Panc1 (cell line): ENCODE data around the gene INTS3. TPM values are rescaled to one million over a fixed set of nuclear protein-coding genes. Genes with fewer than 3 reads are reported as not detected.

ENCODE experiments used
- ATAC-seq: fragments of 200-7000 bp; cut with Tn5 transposase; 2 replicates; pipeline ENCODE4 v1.9.1; 2020; ENCODE audit warnings: mild to moderate bottlenecking, moderate library complexity
- BruUV-seq: library from RNA; stranded (reverse); fragments of 400-500 nt; replicated peaks from 2 replicates; lab custom pipeline; 2021; lab: Mats Ljungman, UMichigan
- CTCF ChIA-PET: fragments of 300-600 bp; sonication (Branson Sonifier 250); formaldehyde crosslinking; loops from one replicate; lab custom pipeline; 2022; ENCODE audit warnings: antibody characterized with exemption; lab: Charles Lee
- POLR2A ChIA-PET: fragments of 300-600 bp; sonication (Branson Sonifier 250); formaldehyde crosslinking; loops from one replicate; lab custom pipeline; 2022; ENCODE audit warnings: antibody characterized with exemption; lab: Charles Lee
- DNase-seq: peaks from one replicate; pipeline ENCODE4 v3.0.0-alpha.2; 2010; ENCODE audit warnings: low read depth, low spot score
- H3K27ac ChIP-seq: 2 replicates; pipeline ENCODE4 v1.5.1; 2011; ENCODE audit warnings: mild to moderate bottlenecking, low read length, inconsistent platforms
- H3K27me3 ChIP-seq: fragments of 200-500 bp; sonication (Bioruptor generic); 2 replicates; pipeline ENCODE4 v1.6.0; 2014; ENCODE audit warnings: low read length, inconsistent platforms; ENCODE audit not compliant: control insufficient read depth, insufficient read depth
- H3K36me3 ChIP-seq: fragments of 200-500 bp; sonication (Bioruptor generic); 2 replicates; pipeline ENCODE4 v1.5.1; 2014; ENCODE audit warnings: inconsistent platforms, mild to moderate bottlenecking, low read length, moderate library complexity; ENCODE audit not compliant: control insufficient read depth, insufficient read depth
- H3K4me1 ChIP-seq: 2 replicates; pipeline ENCODE4 v1.5.1; 2011; ENCODE audit warnings: inconsistent platforms, mild to moderate bottlenecking, low read length, moderate library complexity; ENCODE audit not compliant: control insufficient read depth, insufficient read depth
- H3K4me3 ChIP-seq, 2 experiments: 2 replicates each; pipeline ENCODE4 v1.5.1; 2011 to 2012; ENCODE audit warnings: low read depth in 2 of 2, low read length in 2 of 2, mild to moderate bottlenecking in 2 of 2, inconsistent platforms in 1 of 2, moderate library complexity in 1 of 2
- H3K9me3 ChIP-seq: fragments of 200-500 bp; sonication (Bioruptor generic); 2 replicates; pipeline ENCODE4 v1.5.1; 2014; ENCODE audit warnings: low read depth, mild to moderate bottlenecking, inconsistent platforms, low read length, moderate library complexity; ENCODE audit not compliant: control insufficient read depth, insufficient read depth
- POLR2AphosphoS5 ChIP-seq: IDR thresholded peaks from 2 replicates; pipeline ENCODE4 v1.6.1; 2012; ENCODE audit warnings: mild to moderate bottlenecking, low read depth, low read length, moderate library complexity
- SIN3A ChIP-seq: IDR thresholded peaks from 2 replicates; pipeline ENCODE4 v1.6.1; 2012; ENCODE audit warnings: low read depth, mild to moderate bottlenecking, low read length, moderate library complexity, borderline replicate concordance; ENCODE audit not compliant: insufficient read depth
- TCF7L2 ChIP-seq: IDR thresholded peaks from 2 replicates; pipeline ENCODE4 v1.6.1; 2011; ENCODE audit warnings: mild to moderate bottlenecking, low read depth, low read length, inconsistent platforms
- in situ Hi-C: cut with HindIII; loops from 2 replicates; pipeline ENCODE4 v1.10.0; 2016; ENCODE audit warnings: low sequenced_read_pairs, low pct_unique_long_range_greater_than_20kb
- intact Hi-C: fragments of 100-400 bp; cut with micrococcal nuclease; formaldehyde crosslinking; loops from one replicate; pipeline ENCODE4 v1.10.0; 2022; ENCODE audit not compliant: unreplicated experiment
- total RNA-seq: library from RNA; stranded (reverse); gene quantifications from one replicate; pipeline ENCODE4 v1.2.1, GENCODE V29; 2021; ENCODE audit not compliant: unreplicated experiment
- TF ChIP-seq, protein P1 (sequence below), 2 experiments: IDR thresholded peaks; 2 replicates each; pipeline ENCODE4 v1.6.1; 2011 to 2012; ENCODE audit warnings: low read depth in 2 of 2, control low read depth in 1 of 2, low read length in 1 of 2, mild to moderate bottlenecking in 1 of 2, moderate library complexity in 1 of 2; ENCODE audit not compliant: insufficient read depth in 1 of 2
- TF ChIP-seq, protein P2 (sequence below): fragments of 450-650 bp; IDR thresholded peaks from 2 replicates; pipeline ENCODE4 v1.5.1; 2017; ENCODE audit warnings: mild to moderate bottlenecking

The INTS3 gene
- total RNA-seq, 1 experiment from 2014 or later: 77.3 TPM

DNA sequence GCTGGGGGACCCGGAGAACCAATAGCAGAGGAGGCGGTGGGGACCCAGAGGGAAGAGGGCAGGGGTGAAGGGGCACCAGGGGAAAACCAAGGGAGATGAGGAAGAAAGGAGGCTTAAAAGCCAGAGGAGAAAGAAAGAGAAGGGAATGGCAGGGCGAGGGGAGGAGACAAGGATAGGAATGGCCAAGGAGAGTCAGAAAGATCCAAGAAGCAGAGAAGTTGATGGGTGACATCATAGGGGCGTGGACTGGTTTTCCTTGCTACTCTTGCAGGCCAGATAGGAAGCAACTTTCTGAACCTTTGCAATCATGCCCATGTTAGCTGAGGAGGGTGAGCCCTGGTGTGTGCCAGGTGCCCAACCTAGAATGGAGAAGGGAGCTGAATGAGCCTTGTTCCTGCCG, 44.0 kb upstream of the INTS3 start:
- ATAC-seq (no peak), DNase-seq (no peak)

DNA sequence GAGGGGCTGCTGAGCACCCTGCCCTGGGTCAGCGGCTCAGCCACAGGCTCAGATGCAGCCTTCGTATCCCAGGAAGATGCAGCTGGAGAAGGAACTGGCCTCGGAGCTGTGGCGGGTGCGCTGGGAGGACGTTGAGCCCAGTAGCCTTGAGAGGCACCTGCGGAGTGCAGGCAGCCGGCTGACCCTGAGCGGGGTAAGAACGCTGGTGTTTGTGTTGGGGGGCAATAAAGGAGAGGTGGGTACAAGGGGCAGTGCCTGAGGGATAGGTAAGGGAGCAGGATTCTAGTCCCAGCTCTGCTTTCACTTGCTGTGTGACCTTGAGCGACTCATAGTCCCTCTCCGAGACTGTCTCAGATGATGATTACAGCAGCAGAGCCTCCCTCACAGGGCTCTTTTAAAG, 43.0 kb upstream of the INTS3 start:
- H3K36me3 ChIP-seq: no peaks in the 10 kb centered on the region
- intact Hi-C loops: no loop called here
- ATAC-seq: no peak
- H3K27ac ChIP-seq: no peak overlapping the region
- H3K27me3 ChIP-seq: peaks cover 3% of the 10 kb centered on the region; the same call in 1 of the 2 replicates
- no TSS peak for BruUV-seq
- TF ChIP-seq TCF7L2 (no peak), SIN3A (no peak), POLR2AphosphoS5 (no peak)
- TF ChIP-seq, protein P1, sequence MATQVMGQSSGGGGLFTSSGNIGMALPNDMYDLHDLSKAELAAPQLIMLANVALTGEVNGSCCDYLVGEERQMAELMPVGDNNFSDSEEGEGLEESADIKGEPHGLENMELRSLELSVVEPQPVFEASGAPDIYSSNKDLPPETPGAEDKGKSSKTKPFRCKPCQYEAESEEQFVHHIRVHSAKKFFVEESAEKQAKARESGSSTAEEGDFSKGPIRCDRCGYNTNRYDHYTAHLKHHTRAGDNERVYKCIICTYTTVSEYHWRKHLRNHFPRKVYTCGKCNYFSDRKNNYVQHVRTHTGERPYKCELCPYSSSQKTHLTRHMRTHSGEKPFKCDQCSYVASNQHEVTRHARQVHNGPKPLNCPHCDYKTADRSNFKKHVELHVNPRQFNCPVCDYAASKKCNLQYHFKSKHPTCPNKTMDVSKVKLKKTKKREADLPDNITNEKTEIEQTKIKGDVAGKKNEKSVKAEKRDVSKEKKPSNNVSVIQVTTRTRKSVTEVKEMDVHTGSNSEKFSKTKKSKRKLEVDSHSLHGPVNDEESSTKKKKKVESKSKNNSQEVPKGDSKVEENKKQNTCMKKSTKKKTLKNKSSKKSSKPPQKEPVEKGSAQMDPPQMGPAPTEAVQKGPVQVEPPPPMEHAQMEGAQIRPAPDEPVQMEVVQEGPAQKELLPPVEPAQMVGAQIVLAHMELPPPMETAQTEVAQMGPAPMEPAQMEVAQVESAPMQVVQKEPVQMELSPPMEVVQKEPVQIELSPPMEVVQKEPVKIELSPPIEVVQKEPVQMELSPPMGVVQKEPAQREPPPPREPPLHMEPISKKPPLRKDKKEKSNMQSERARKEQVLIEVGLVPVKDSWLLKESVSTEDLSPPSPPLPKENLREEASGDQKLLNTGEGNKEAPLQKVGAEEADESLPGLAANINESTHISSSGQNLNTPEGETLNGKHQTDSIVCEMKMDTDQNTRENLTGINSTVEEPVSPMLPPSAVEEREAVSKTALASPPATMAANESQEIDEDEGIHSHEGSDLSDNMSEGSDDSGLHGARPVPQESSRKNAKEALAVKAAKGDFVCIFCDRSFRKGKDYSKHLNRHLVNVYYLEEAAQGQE (IDR thresholded peaks at IDR 0.05; ENCODE audit: insufficient read depth in 1 of 2, low read depth in 2 of 2, low read length in 1 of 2): no peak
- TF ChIP-seq, protein P2, sequence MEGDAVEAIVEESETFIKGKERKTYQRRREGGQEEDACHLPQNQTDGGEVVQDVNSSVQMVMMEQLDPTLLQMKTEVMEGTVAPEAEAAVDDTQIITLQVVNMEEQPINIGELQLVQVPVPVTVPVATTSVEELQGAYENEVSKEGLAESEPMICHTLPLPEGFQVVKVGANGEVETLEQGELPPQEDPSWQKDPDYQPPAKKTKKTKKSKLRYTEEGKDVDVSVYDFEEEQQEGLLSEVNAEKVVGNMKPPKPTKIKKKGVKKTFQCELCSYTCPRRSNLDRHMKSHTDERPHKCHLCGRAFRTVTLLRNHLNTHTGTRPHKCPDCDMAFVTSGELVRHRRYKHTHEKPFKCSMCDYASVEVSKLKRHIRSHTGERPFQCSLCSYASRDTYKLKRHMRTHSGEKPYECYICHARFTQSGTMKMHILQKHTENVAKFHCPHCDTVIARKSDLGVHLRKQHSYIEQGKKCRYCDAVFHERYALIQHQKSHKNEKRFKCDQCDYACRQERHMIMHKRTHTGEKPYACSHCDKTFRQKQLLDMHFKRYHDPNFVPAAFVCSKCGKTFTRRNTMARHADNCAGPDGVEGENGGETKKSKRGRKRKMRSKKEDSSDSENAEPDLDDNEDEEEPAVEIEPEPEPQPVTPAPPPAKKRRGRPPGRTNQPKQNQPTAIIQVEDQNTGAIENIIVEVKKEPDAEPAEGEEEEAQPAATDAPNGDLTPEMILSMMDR: no peak
- no peak for DNase-seq
- CTCF ChIA-PET: no interaction called here
- no peak overlapping the region for H3K4me3 ChIP-seq
- H3K4me1 ChIP-seq: no peaks in the 10 kb centered on the region
- in situ Hi-C loops: no loop called here
- POLR2A ChIA-PET: no interaction called here
- no peaks in the 10 kb centered on the region for H3K9me3 ChIP-seq

More for the DNA sequence above, 44.0 kb upstream of the INTS3 start:
- ChIA-PET POLR2A (no interaction called here), CTCF (no interaction called here)
- Histone ChIP-seq H3K4me1 (no peaks in the 10 kb centered on the region), H3K27me3 (peaks cover 5% of the 10 kb centered on the region; the same call in 1 of the 2 replicates), H3K9me3 (no peaks in the 10 kb centered on the region), H3K27ac (no peak overlapping the region), H3K4me3 (no peak overlapping the region), H3K36me3 (no peaks in the 10 kb centered on the region)
- no TSS peak for BruUV-seq
- intact Hi-C loops: no loop called here
- in situ Hi-C loops: no loop called here
- no peak for TF ChIP-seq TCF7L2
- no peak for TF ChIP-seq SIN3A
- TF ChIP-seq, protein P2: no peak
- TF ChIP-seq, protein P1 (IDR thresholded peaks at IDR 0.05; ENCODE audit: insufficient read depth in 1 of 2, low read depth in 2 of 2, low read length in 1 of 2): no peak
- TF ChIP-seq POLR2AphosphoS5: no peak
